ENCODE data around the gene HOXC10.

HOXC10 gene

DNA sequence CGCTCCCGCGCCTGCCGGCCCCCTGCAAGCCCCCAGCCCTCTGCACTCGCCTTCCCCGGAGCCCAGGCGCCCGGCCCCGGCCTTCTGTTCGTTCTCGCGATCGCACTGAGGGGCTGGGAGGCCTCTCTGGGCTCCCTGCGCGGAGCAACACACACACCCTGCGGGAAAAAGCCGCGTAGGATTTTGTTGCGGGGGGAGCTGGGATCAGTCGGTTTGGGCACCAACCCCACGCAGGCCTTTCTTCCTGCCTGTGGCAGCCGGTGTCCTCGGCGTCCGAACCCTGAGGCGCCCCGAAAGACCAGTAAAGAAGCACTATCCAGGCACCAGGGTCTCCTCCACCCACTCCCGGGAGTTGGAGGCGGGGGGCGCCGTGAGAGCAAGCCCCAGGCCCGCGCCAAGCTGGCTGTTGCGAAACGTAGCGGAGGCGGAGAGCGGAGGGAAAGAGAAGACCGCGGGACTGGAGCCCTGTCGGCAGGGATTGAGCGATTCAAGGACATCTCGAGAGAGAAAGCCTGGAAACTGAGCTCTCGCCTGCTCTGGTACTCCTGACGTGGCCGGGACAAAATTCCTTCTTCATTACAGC is 46.0 kb downstream of the HOXC10 start:
- no peak for DNase-seq

DNA sequence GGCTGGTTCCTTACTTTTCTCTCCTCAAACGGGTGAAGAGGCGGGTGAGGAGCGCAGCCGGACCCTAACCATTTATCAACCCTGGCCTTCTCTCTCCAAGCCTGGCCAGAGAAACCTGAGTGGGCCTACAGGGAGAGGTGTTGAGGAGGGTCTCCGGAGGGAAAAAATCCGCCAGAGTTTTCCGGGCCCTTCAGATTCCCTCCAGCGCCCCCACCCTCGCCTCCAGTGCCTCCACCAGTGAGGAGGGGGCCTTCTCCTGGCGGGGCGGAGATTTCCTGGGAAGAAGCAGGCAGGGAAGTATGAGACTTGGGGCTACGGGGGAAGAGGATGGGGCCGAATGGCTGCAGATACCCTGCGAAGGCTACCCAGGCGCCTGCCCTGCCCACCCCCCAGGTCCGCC is 46.5 kb downstream of the HOXC10 start:
- no peak for DNase-seq

DNA sequence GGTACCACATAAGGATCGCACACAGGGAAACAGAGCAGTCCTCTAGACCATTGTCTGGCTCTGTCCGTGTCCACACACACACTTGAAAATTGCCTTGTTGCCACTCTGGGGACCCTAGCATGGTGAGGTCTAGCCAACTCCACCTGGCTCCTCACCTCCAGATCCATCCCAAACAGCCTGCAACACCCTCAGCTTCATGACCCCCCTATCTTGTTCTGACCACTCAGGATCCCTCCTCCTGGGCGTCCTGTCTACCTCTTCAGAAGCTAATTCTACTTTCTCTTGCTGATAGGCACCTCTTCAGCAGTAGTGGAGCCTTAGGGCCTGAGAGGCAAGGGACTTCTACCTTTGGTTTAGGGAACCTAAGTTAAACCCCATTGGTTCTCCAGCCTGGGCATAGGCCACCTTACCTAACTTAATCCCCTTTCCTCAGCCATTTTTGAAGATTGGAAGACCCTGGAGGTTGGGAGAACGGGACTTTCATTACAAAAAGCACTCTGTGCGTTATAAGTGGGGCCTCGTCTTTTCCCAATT is 47.2 kb downstream of the HOXC10 start:
- DNase-seq = no peak

- peak; percentile 30 for DNase-seq
Measured at GRCh38 chr12:54032627-54033100, 47.7 kb downstream of the HOXC10 start, which contains the start of gene HOXC5. Gene HOXC5, plus strand, starts transcription at chr12:54033050. Its CDS starts 73 bp downstream, at chr12:54033123.

DNA sequence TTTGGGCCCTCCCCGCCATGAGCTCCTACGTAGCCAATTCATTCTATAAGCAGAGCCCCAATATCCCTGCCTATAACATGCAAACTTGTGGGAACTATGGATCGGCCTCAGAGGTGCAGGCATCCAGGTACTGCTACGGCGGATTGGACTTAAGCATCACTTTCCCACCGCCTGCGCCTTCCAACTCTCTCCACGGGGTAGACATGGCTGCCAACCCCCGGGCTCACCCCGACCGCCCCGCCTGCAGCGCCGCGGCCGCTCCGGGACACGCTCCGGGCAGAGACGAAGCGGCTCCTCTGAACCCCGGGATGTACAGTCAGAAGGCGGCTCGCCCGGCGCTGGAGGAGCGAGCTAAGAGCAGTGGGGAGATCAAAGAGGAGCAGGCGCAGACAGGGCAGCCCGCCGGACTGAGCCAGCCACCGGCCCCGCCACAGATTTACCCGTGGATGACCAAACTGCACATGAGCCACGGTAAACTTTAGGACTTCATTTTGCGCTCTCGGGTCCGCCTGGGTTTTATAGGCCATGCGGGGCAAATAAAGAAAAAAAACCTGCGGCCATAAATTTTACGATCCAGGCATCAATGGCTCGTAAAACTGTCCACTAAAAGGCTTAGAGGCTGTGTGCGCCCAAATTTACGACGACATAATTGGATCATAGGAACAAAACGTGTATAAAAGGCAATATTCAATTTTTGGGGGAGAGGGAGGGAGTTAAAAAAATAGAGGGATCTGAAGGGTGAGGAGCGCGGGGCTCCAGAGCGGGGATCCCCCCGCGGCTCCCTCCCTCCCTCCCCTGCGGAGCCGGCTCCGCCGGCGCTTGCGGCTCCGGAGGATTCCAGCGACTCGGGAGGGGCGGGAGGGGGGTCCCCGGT is 48.4 kb downstream of the HOXC10 start:
- DNase-seq = no peak

DNA sequence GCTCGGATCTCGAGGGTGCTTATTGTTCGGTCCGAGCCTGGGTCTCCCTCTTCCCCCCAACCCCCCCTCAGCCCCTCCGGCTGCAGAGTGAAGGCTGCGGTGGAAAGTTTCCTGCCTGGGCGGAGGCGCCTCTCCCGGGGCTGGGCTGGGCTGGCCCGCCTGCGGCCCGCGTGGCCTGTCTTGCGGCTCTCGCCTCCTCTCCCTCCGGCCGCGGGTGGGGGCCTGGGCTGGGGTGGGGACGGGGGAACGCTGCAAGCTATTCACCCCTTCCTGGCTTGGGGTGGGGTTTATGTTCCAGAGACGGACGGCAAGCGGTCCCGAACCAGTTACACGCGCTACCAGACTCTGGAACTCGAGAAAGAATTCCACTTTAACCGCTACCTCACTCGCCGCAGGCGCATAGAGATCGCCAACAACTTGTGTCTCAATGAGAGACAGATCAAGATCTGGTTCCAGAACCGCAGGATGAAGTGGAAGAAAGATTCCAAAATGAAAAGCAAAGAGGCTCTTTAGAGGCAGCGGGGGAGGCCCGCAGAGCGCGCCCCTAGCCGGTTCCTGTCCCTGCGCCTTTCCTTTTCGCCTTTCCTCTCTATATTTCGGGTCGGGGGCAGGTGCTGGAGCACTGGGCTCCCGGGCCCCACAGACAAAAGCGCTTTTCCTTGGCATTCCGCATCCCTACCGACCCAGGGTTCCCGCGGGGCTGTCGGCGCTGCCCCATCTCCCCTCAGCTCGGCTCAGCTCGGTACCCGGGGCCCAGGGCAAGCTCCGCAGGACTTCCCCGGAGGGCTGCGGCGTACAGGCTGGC is 49.2 kb downstream of the HOXC10 start:
- no peak for DNase-seq

DNA sequence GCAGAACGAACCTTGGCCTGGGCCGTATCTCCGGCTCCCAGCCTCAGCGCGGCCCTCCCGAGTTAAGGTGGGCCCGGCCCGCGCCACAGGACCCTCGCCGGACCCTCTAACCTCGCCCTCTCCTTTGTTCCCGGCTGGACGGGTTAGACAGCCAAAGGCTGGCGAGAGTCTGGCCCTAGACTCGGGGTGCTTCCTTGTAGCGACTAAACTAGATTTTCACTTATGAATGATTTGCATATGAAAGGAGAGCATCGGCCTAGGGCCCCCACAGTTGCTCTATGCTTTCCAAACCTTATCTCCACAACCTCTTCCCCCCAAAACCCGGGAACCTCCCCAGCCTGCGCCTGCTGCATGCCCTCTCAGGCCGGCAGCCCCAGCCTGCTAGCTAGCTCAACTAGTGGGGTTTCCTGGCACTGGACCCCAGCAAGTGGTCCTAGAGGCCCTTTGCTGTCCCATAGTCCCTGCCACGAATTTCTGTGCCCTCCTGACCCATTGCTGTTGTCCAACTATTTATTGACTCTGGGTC is 49.9 kb downstream of the HOXC10 start:
- no peak for DNase-seq

- no peak for DNase-seq
Measured at GRCh38 chr12:54035568-54036264, 50.8 kb downstream of the HOXC10 start.

DNA sequence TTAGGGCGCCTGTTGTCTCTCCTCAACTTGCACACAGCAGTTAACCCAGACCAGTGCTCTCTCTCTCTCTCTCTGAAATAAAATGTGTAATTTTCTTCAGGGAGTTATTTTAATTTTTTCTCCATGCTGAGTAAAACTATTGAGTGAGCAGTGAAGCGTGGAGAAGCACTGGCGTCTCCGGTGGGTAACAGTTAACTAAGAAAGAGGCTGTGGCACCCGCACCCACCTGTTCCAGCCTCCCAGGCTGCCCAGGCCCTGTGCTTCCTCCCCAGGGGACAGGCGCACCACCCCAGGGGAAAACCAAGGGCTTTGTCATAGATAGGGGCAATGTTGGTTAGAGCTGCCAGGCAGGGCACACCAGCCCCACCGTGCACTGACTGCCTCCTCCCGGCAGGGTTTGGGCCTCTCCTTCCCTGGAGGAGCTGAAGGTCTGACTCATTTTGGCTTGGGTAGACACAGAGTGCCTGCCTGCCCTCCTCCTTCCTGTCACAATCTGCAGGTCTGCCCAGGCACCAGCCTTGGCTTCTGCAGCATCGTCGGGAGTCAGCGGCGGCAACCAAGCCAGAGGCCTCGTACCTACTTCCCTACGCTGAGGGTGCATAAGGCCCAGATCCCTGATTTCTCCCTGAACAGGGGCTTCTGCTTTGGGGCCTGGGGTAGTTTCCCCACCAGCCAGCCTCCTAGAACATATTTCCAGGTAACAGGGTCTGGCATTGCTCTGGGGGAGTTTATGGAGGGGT is 51.8 kb downstream of the HOXC10 start:
- no peak for DNase-seq

DNA sequence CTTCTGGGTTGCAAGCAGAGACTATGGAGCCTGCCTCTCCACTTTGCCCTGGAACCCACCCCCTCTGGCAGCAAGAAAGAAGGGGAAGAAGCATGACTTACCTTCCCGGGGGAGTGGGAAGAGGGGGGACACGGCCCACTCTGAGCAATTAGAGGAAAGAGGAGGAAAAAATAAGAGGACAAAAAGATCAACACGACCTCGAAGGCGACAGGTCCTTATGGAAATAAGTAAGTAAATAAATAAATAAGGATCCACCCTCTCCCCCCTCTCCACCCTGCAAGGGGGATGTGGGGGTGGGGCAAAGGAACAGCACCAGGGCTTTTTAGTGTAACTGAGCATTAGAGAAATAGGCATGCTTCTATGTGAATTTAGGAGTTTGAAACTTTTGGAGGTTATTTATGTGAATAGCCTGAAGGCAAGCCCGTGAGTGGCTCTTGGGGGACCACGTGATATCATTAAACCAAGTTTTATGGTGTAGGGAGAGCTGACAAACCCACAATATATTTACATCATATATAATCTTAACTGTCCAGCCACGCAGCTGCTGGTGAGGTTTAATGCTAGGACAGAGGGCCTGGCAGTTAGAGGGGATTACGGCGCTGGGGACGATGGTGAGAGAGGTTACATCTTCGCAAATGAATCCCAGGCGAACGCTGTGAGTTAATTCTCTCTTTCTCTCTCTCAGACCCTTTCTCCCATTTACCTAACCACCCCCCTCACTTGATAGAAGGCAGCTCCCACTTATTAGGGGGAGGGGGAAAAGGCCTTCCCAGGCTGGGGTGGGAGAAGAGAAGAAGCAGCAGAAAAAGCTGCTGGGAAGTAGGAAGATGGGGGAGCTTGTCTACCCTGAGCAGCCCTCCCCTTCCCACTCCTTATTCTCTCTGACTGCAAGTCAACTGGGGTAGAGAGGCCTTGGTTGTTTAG is 52.7 kb downstream of the HOXC10 start:
- no peak for DNase-seq

GRCh38 chr12:54038284-54038870 is 53.4 kb downstream of the HOXC10 start:
- DNase-seq = no peak

GRCh38 chr12:54038871-54039414 is 54.0 kb downstream of the HOXC10 start:
- DNase-seq = no peak

- DNase-seq = no peak
Measured at GRCh38 chr12:54039417-54040147, 54.6 kb downstream of the HOXC10 start.
